Measurements from ENCODE around the gene TRMT6. TPM values are rescaled to one million over a fixed set of nuclear protein-coding genes. Genes with fewer than 3 reads are reported as not detected.

The TRMT6 gene
- polyA plus RNA-seq, 1 donor (not counting 4 experiments of a cell fraction or from before 2014, with no cell fraction given) = 26.3 TPM

DNA sequence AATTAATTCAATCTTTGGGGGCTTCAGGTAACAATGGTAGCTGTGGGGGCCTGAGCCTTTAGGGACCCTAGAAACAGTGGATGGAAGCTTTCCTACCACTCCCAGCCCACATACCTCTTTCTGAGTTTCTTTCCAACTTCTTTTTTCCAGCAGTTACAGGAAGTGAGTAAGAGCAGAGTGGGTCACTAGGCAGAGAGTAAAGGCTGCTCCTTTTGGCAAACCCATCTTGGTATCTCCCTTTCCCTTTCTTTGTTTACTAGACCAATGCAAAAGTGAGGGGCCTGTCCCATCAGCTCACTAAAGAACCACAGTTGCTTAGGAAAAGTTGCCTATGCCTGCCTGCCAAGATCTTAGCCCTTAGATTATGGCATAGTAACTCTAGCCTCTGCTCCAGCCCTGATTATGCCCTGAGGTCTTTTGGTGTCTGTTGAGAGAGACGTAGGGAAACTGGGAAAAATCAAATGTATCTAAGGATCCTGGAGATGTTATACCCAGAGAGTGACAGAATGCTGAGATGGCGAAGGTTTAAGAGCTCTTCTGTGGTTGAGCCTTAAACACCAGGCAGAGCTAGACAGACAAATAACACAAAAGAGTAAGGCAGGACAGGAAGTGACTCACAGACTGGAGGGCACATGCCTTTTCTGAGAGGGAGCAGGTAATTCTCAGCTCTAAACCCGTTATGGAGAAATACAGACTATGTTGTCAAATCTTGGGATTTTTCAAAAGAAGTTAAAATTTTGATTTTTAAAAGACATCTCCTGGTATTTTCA, 31.3 kb downstream of the TRMT6 start:
- peak overlapping the region; percentile 81 for H3K27ac ChIP-seq (ENCODE audit: control insufficient read depth, insufficient read depth, low read length)
- dilution Hi-C loops (cut with MboI; ENCODE audit: extremely low pct_ligation_motif_present, low sequenced_read_pairs) = no loop called here
- peak; percentile 99 for FAIRE-seq
- H3K4me2 ChIP-seq (ENCODE audit: control insufficient read depth, extremely low read depth, insufficient read depth, low read depth, low read length) = peak overlapping the region; percentile 69
- DNase-seq (ENCODE audit: low read depth, low spot score) = peak; percentile 62
- H4K20me1 ChIP-seq (ENCODE audit: control insufficient read depth, extremely low read depth, insufficient read depth, low read length) = no peaks in the 10 kb centered on the region
- peak overlapping the region in 2 of 3 experiments; percentile 9 to 18 for H3K4me3 ChIP-seq (ENCODE audit: control insufficient read depth in 2 of 3, extremely low read depth in 1 of 3, insufficient read depth in 2 of 3, low read depth in 1 of 3, low read length in 3 of 3)
- no peaks in the 10 kb centered on the region for H3K9me1 ChIP-seq (ENCODE audit: control insufficient read depth, extremely low read depth, insufficient read depth, low read length)
- peak overlapping the region; percentile 46 for H3K9ac ChIP-seq (ENCODE audit: control insufficient read depth, extremely low read depth, insufficient read depth, low read length)
- no peaks in the 10 kb centered on the region for H3K9me3 ChIP-seq (ENCODE audit: control insufficient read depth, low read depth, low read length)
- H3K27me3 ChIP-seq (ENCODE audit: control insufficient read depth, extremely low read depth, insufficient read depth, low read length) = no peaks in the 10 kb centered on the region
- peaks cover 24% of the 10 kb centered on the region for H3K4me1 ChIP-seq (ENCODE audit: control insufficient read depth, extremely low read depth, insufficient read depth, low read length)
- no peaks in the 10 kb centered on the region for H3K36me3 ChIP-seq (ENCODE audit: control insufficient read depth in 2 of 2, extremely low read depth in 1 of 2, insufficient read depth in 2 of 2, low read length in 2 of 2)
- no peak for TF ChIP-seq EZH2 (IDR thresholded peaks at IDR 0.05; ENCODE audit: low read length)
- TF ChIP-seq, protein P1, sequence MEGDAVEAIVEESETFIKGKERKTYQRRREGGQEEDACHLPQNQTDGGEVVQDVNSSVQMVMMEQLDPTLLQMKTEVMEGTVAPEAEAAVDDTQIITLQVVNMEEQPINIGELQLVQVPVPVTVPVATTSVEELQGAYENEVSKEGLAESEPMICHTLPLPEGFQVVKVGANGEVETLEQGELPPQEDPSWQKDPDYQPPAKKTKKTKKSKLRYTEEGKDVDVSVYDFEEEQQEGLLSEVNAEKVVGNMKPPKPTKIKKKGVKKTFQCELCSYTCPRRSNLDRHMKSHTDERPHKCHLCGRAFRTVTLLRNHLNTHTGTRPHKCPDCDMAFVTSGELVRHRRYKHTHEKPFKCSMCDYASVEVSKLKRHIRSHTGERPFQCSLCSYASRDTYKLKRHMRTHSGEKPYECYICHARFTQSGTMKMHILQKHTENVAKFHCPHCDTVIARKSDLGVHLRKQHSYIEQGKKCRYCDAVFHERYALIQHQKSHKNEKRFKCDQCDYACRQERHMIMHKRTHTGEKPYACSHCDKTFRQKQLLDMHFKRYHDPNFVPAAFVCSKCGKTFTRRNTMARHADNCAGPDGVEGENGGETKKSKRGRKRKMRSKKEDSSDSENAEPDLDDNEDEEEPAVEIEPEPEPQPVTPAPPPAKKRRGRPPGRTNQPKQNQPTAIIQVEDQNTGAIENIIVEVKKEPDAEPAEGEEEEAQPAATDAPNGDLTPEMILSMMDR (optimal IDR thresholded peaks at IDR 0.05 in 1 of 3, IDR thresholded peaks at IDR 0.05 in 1 of 3, conservative IDR thresholded peaks at IDR 0.05 in 1 of 3; ENCODE audit: extremely low read depth in 1 of 3, insufficient read depth in 2 of 3, low read length in 3 of 3) = no peak
- no peaks in the 10 kb centered on the region for H3K79me2 ChIP-seq (ENCODE audit: control insufficient read depth, insufficient read depth, low read length)
- no peak overlapping the region for H2AFZ ChIP-seq (ENCODE audit: control insufficient read depth, low read length)

GRCh38 chr20:5914859-5915258, 35.5 kb downstream of the TRMT6 start:
- no peak overlapping the region for H3K27ac ChIP-seq (ENCODE audit: control insufficient read depth, insufficient read depth, low read length)
- dilution Hi-C loops (cut with MboI; ENCODE audit: extremely low pct_ligation_motif_present, low sequenced_read_pairs) = no loop called here
- H3K36me3 ChIP-seq (ENCODE audit: control insufficient read depth in 2 of 2, extremely low read depth in 1 of 2, insufficient read depth in 2 of 2, low read length in 2 of 2) = no peaks in the 10 kb centered on the region
- no peaks in the 10 kb centered on the region for H4K20me1 ChIP-seq (ENCODE audit: control insufficient read depth, extremely low read depth, insufficient read depth, low read length)
- H3K9ac ChIP-seq (ENCODE audit: control insufficient read depth, extremely low read depth, insufficient read depth, low read length) = no peak overlapping the region
- peaks cover 20% of the 10 kb centered on the region for H3K4me1 ChIP-seq (ENCODE audit: control insufficient read depth, extremely low read depth, insufficient read depth, low read length)
- H3K9me1 ChIP-seq (ENCODE audit: control insufficient read depth, extremely low read depth, insufficient read depth, low read length) = no peaks in the 10 kb centered on the region
- no peak for TF ChIP-seq EZH2 (IDR thresholded peaks at IDR 0.05; ENCODE audit: low read length)
- TF ChIP-seq, protein P1 (optimal IDR thresholded peaks at IDR 0.05 in 1 of 3, IDR thresholded peaks at IDR 0.05 in 1 of 3, conservative IDR thresholded peaks at IDR 0.05 in 1 of 3; ENCODE audit: extremely low read depth in 1 of 3, insufficient read depth in 2 of 3, low read length in 3 of 3) = no peak
- FAIRE-seq (no peak), DNase-seq (ENCODE audit: low read depth, low spot score) (no peak)
- H3K4me2 ChIP-seq (ENCODE audit: control insufficient read depth, extremely low read depth, insufficient read depth, low read depth, low read length) = no peak overlapping the region
- H3K4me3 ChIP-seq (ENCODE audit: control insufficient read depth in 2 of 3, extremely low read depth in 1 of 3, insufficient read depth in 2 of 3, low read depth in 1 of 3, low read length in 3 of 3) = no peak overlapping the region
- H3K79me2 ChIP-seq (ENCODE audit: control insufficient read depth, insufficient read depth, low read length) = no peaks in the 10 kb centered on the region
- no peak overlapping the region for H2AFZ ChIP-seq (ENCODE audit: control insufficient read depth, low read length)
- peaks cover 7% of the 10 kb centered on the region for H3K27me3 ChIP-seq (ENCODE audit: control insufficient read depth, extremely low read depth, insufficient read depth, low read length)
- H3K9me3 ChIP-seq (ENCODE audit: control insufficient read depth, low read depth, low read length) = no peaks in the 10 kb centered on the region

Data from keratinocyte (primary cell).